Measurements from ENCODE around the gene CLDN6.
A peak's percentile ranks its signal among the peaks of the same experiment; 100 is the strongest.

CLDN6 gene

GRCh38 chr16:3010510-3010909 lies 7.5 kb downstream of the CLDN6 start:
- no peak for DNase-seq

GRCh38 chr16:3009568-3010390 lies 8.2 kb downstream of the CLDN6 start:
- DNase-seq: no peak

- DNase-seq: no peak
These were observed 9.3 kb downstream of the CLDN6 start for GRCh38 chr16:3008690-3009037.

GRCh38 chr16:3007957-3008689 lies 9.9 kb downstream of the CLDN6 start:
- no peak for DNase-seq

- no peak for DNase-seq
These were observed 10.7 kb downstream of the CLDN6 start for GRCh38 chr16:3007059-3007956.

GRCh38 chr16:3004781-3005284 lies 13.2 kb downstream of the CLDN6 start:
- no peak for DNase-seq

GRCh38 chr16:3004319-3004718 lies 13.7 kb downstream of the CLDN6 start:
- DNase-seq: no peak

- peak; percentile 98 for DNase-seq
These were observed 14.3 kb downstream of the CLDN6 start for GRCh38 chr16:3003582-3004270.

- DNase-seq: no peak
These were observed 16.7 kb downstream of the CLDN6 start for GRCh38 chr16:3001316-3001715.

GRCh38 chr16:3000540-3000939 lies 17.4 kb downstream of the CLDN6 start:
- no peak for DNase-seq

- no peak for DNase-seq
These were observed 18.1 kb downstream of the CLDN6 start for GRCh38 chr16:2999929-3000328.

- DNase-seq: no peak
These were observed 21.7 kb downstream of the CLDN6 start for GRCh38 chr16:2996298-2996697.

GRCh38 chr16:2992383-2993081 lies 25.5 kb downstream of the CLDN6 start:
- no peak for DNase-seq

GRCh38 chr16:2991566-2992261 lies 26.3 kb downstream of the CLDN6 start:
- no peak for DNase-seq

GRCh38 chr16:2990891-2991290 lies 27.1 kb downstream of the CLDN6 start:
- DNase-seq: no peak

GRCh38 chr16:2988590-2989099 lies 29.3 kb downstream of the CLDN6 start:
- no peak for DNase-seq

- peak; percentile 83 for DNase-seq
These were observed 30.1 kb downstream of the CLDN6 start for GRCh38 chr16:2987833-2988232.

- no peak for DNase-seq
These were observed 30.7 kb downstream of the CLDN6 start for GRCh38 chr16:2987286-2987685.

- no peak for DNase-seq
These were observed 31.3 kb downstream of the CLDN6 start for GRCh38 chr16:2986623-2987188.

GRCh38 chr16:2985893-2986355 lies 32.1 kb downstream of the CLDN6 start:
- peak; percentile 53 for DNase-seq

GRCh38 chr16:2985462-2985861 lies 32.5 kb downstream of the CLDN6 start:
- DNase-seq: no peak
